Adrenal gland (tissue), 12 donors: Measurements from ENCODE around the gene OR52A1. TPM values are rescaled to one million over a fixed set of nuclear protein-coding genes. Genes with fewer than 3 reads are reported as not detected.

Experiments
- DNase-seq, 7 donors: peaks; one replicate each; pipeline ENCODE4 v3.0.0-alpha.2; 2019 to 2020
- H3K27ac ChIP-seq, 5 donors: fragments of 200-600 bp; sonication (generic) in 4 of 5; 1 replicate in 3 of 5; 2 replicates in 2 of 5; pipeline versions ENCODE4 v1.5.1 to v1.8.0; 2016 to 2020; ENCODE audit warnings: mild to moderate bottlenecking in 1 of 5
- H3K27me3 ChIP-seq: fragments of 200-600 bp; 2 replicates; pipeline ENCODE4 v1.8.0; 2021
- H3K36me3 ChIP-seq, 2 donors: fragments of 200-600 bp; replicated peaks in 1 of 2; 1 replicate in 1 of 2; 2 replicates in 1 of 2; pipeline versions ENCODE4 v1.5.1 to v1.8.0; 2018 to 2022
- H3K4me1 ChIP-seq, 2 donors: fragments of 200-600 bp; replicated peaks in 1 of 2; 1 replicate in 1 of 2; 2 replicates in 1 of 2; pipeline versions ENCODE4 v1.5.1 to v1.8.0; 2018 to 2021
- H3K4me3 ChIP-seq, 4 donors: fragments of 200-600 bp; sonication (generic) in 3 of 4; one replicate each; pipeline ENCODE4 v1.5.1; 2016 to 2018
- H3K9me3 ChIP-seq, 3 donors: fragments of 200-600 bp; sonication (generic) in 1 of 3; replicated peaks in 1 of 3; 1 replicate in 2 of 3; 2 replicates in 1 of 3; pipeline versions ENCODE4 v1.5.1 to v1.8.0; 2016 to 2021
- CTCF ChIP-seq, 6 experiments: fragments of 450-650 bp in 4 of 6; fragments of 200-600 bp in 2 of 6; sonication (generic) in 1 of 6; IDR thresholded peaks; 1 replicate in 5 of 6; 2 replicates in 1 of 6; pipeline versions ENCODE4 v1.5.1 to v1.8.0; 2016 to 2021; ENCODE audit warnings: antibody characterized with exemption in 6 of 6, mild to moderate bottlenecking in 2 of 6, moderate library complexity in 1 of 6
- POLR2A ChIP-seq, 2 donors: fragments of 450-650 bp; IDR thresholded peaks; one replicate each; pipeline ENCODE4 v1.6.1; 2017; ENCODE audit warnings: antibody characterized with exemption in 2 of 2, mild to moderate bottlenecking in 2 of 2, moderate library complexity in 1 of 2
- whole genome bisulfite sequencing, 4 donors: extraction: QIAGEN DNeasy Blood & Tissue Kit in 2 of 4; methylation state at CpG; one replicate each; pipeline versions ENCODE4 v1.1.5 to v1.1.7; 2013 to 2017; 5-methylcytosine and 5-hydroxymethylcytosine counted together
- intact Hi-C, 2 donors: fragments of 100-400 bp; cut with DNase I; formaldehyde crosslinking; loops; one replicate each; pipeline versions ENCODE4 v1.14.1 to v1.15.0; 2022 to 2023
- polyA plus RNA-seq, 3 donors: library from polyadenylated mRNA; stranded (reverse); fragments of 200-250 nt in 2 of 3; fragments of 350-450 nt in 1 of 3; fragmentation: Illumina TruSeq in 1 of 3; extraction: RNeasy Lipid Tissue Mini Kit (QIAGEN cat#74804) in 1 of 3; gene quantifications; one replicate each; pipeline ENCODE4 v1.2.3, GENCODE V29; 2013 to 2014
- total RNA-seq, 9 donors: library from RNA; depleted of rRNA in 4 of 9; stranded (reverse); fragments of >200 nt in 4 of 9; fragments of 120-200 nt in 1 of 9; fragmentation: NEBNext Ultra II Directional in 1 of 9; extraction: Animal tissue kit (Norgen Biotek cat#: 25700) in 1 of 9; gene quantifications; one replicate each; pipeline versions ENCODE4 v1.1.0 to v1.2.4, GENCODE V29; 2013 to 2023
- donor health status: healthy with polysubstance abuse.
- donor health status: Bipolar disorder and iron deficiency.
- donor health status: DM: yes; HTN: yes; CAD: no.
- donor health status: DM: no; HTN: no; CAD: no.
- donor health status: DM: no; HTN: no; CAD: no.
- donor health status: DM: yes; HTN: yes; CAD: no.

The OR52A1 gene
- total and polyA plus RNA-seq, 12 donors: not detected

GRCh38 chr11:5102246-5102645, 52.3 kb downstream of the OR52A1 start:
- Histone ChIP-seq H3K4me1 (no peaks in the 10 kb centered on the region), H3K27me3 (no peaks in the 10 kb centered on the region), H3K36me3 (no peaks in the 10 kb centered on the region), H3K4me3 (no peak overlapping the region), H3K27ac (no peak overlapping the region), H3K9me3 (no peaks in the 10 kb centered on the region)
- DNase-seq: no peak
- 52 to 66% (median 57%) methylated on average over 2 of the region's 2 CpGs for WGBS, 4 donors
- TF ChIP-seq POLR2A (IDR thresholded peaks at IDR 0.05) (no peak), CTCF (IDR thresholded peaks at IDR 0.05) (no peak)
- intact Hi-C loops: no loop called here

- DNase-seq: no peak
- WGBS, 4 donors: 58 to 70% (median 64%) methylated on average over 2 of the region's 2 CpGs
- Histone ChIP-seq H3K4me1 (no peaks in the 10 kb centered on the region), H3K27ac (no peak overlapping the region), H3K4me3 (no peak overlapping the region), H3K27me3 (no peaks in the 10 kb centered on the region), H3K36me3 (no peaks in the 10 kb centered on the region), H3K9me3 (no peaks in the 10 kb centered on the region)
- intact Hi-C loops: no loop called here
- TF ChIP-seq CTCF (IDR thresholded peaks at IDR 0.05) (no peak), POLR2A (IDR thresholded peaks at IDR 0.05) (no peak)
These were observed 58.5 kb downstream of the OR52A1 start for GRCh38 chr11:5096011-5096410.

Other genes with a start within 250 kb of the OR52A1 start
- gene OR51G2, start 235.4 kb downstream of the OR52A1 start, total RNA-seq: not detected
- gene OR51G2, start 235.4 kb downstream of the OR52A1 start, polyA plus RNA-seq: not detected
- not detected for gene OR51G1, start 230.4 kb downstream of the OR52A1 start, total RNA-seq
- gene OR51G1, start 230.4 kb downstream of the OR52A1 start, polyA plus RNA-seq: not detected
- not detected for gene OR51A4, start 207.2 kb downstream of the OR52A1 start, total RNA-seq
- not detected for gene OR51A4, start 207.2 kb downstream of the OR52A1 start, polyA plus RNA-seq
- not detected for gene OR51A2, start 199.0 kb downstream of the OR52A1 start, total RNA-seq
- not detected for gene OR51A2, start 199.0 kb downstream of the OR52A1 start, polyA plus RNA-seq
- not detected for gene OR51L1, start 159.9 kb downstream of the OR52A1 start, total RNA-seq
- gene OR51L1, start 159.9 kb downstream of the OR52A1 start, polyA plus RNA-seq: not detected
- not detected for gene OR52J3, start 108.2 kb downstream of the OR52A1 start, total RNA-seq
- gene OR52J3, start 108.2 kb downstream of the OR52A1 start, polyA plus RNA-seq: not detected
- not detected for gene OR52E2, start 95.1 kb downstream of the OR52A1 start, total RNA-seq
- not detected for gene OR52E2, start 95.1 kb downstream of the OR52A1 start, polyA plus RNA-seq
- gene OR52E1, start 85.2 kb downstream of the OR52A1 start, total RNA-seq: not detected
- gene OR52E1, start 85.2 kb downstream of the OR52A1 start, polyA plus RNA-seq: not detected
- gene OR52A5, start 16.4 kb downstream of the OR52A1 start, total RNA-seq: not detected
- not detected for gene OR52A5, start 16.4 kb downstream of the OR52A1 start, polyA plus RNA-seq
- gene OR51V1, start 45.9 kb upstream of the OR52A1 start, total RNA-seq: not detected
- not detected for gene OR51V1, start 45.9 kb upstream of the OR52A1 start, polyA plus RNA-seq
- gene HBB, start 72.3 kb upstream of the OR52A1 start, total RNA-seq: 100 to 1,000 TPM in 2 of 9 donors, 10 to 100 TPM in 4, 1 to 10 TPM in 3; 1.1 to 794 (median 10.5) TPM
- gene HBB, start 72.3 kb upstream of the OR52A1 start, polyA plus RNA-seq: 10 to 100 TPM in 1 of 3 donors, 1 to 10 TPM in 2; 1.3 to 23.8 (median 8.0) TPM
- gene HBD, start 79.7 kb upstream of the OR52A1 start, total RNA-seq: 1 to 10 TPM in 1 of 9 donors, under 1 TPM in 2, not detected in 6; 0.53 to 2.1 (median 0.83) TPM
- not detected for gene HBD, start 79.7 kb upstream of the OR52A1 start, polyA plus RNA-seq
- gene HBG1, start 95.1 kb upstream of the OR52A1 start, total RNA-seq: 10 to 100 TPM in 1 of 9 donors, 1 to 10 TPM in 2, not detected in 6; 3.6 to 22.7 (median 3.8) TPM
- gene HBG1, start 95.1 kb upstream of the OR52A1 start, polyA plus RNA-seq: not detected
- gene HBG2, start 100.0 kb upstream of the OR52A1 start, total RNA-seq: 1,000 to 10,000 TPM in 1 of 9 donors, 10 to 100 TPM in 2, under 1 TPM in 1, not detected in 5; 0.78 to 9,973 (median 12.5) TPM
- gene HBG2, start 100.0 kb upstream of the OR52A1 start, polyA plus RNA-seq: under 1 TPM in 1 of 3 donors, not detected in 2; 0.51 TPM
- gene HBE1, start 115.2 kb upstream of the OR52A1 start, total RNA-seq: 10 to 100 TPM in 1 of 9 donors, 1 to 10 TPM in 2, not detected in 6; 3.6 to 42.8 (median 3.7) TPM
- gene HBE1, start 115.2 kb upstream of the OR52A1 start, polyA plus RNA-seq: under 1 TPM in 2 of 3 donors, not detected in 1; 0.16 to 0.24 TPM
- under 1 TPM in 3 of 9 donors, not detected in 6; 0.28 to 0.78 (median 0.34) TPM for gene OR51B4, start 147.2 kb upstream of the OR52A1 start, total RNA-seq
- gene OR51B4, start 147.2 kb upstream of the OR52A1 start, polyA plus RNA-seq: not detected
- 1 to 10 TPM in 1 of 9 donors, under 1 TPM in 1, not detected in 7; 0.33 to 1.3 TPM for gene OR51B2, start 169.5 kb upstream of the OR52A1 start, total RNA-seq
- gene OR51B2, start 169.5 kb upstream of the OR52A1 start, polyA plus RNA-seq: not detected
- 1 to 10 TPM in 1 of 9 donors, under 1 TPM in 5, not detected in 3; 0.32 to 2.9 (median 0.53) TPM for gene OR51B5, start 188.8 kb upstream of the OR52A1 start, total RNA-seq
- under 1 TPM in 2 of 3 donors, not detected in 1; 0.16 TPM for gene OR51B5, start 188.8 kb upstream of the OR52A1 start, polyA plus RNA-seq
- not detected for gene OR51B6, start 196.8 kb upstream of the OR52A1 start, total RNA-seq
- not detected for gene OR51B6, start 196.8 kb upstream of the OR52A1 start, polyA plus RNA-seq
- gene OR51M1, start 229.1 kb upstream of the OR52A1 start, total RNA-seq: not detected
- not detected for gene OR51M1, start 229.1 kb upstream of the OR52A1 start, polyA plus RNA-seq